KMS-11 (cell line): ENCODE results near the gene TMEM30B.

ENCODE experiments used
- H2AFZ ChIP-seq: fragments of 200-600 bp; sonication (generic); 2 replicates; pipeline ENCODE4 v1.6.1; 2016; ENCODE audit warnings: antibody characterized with exemption, mixed run types, low read depth
- H3K27ac ChIP-seq: fragments of 200-600 bp; sonication (generic); 2 replicates; pipeline ENCODE4 v1.6.1; 2016; ENCODE audit warnings: mild to moderate bottlenecking, mixed run types
- H3K27me3 ChIP-seq: fragments of 200-600 bp; sonication (generic); 2 replicates; pipeline ENCODE4 v1.6.1; 2017; ENCODE audit warnings: mild to moderate bottlenecking, low read depth, mixed run types, moderate library complexity; ENCODE audit not compliant: insufficient read depth
- H3K36me3 ChIP-seq: fragments of 200-600 bp; sonication (generic); 2 replicates; pipeline ENCODE4 v1.6.1; 2017; ENCODE audit warnings: mild to moderate bottlenecking, mixed run types; ENCODE audit not compliant: insufficient read depth
- H3K4me1 ChIP-seq: fragments of 200-600 bp; sonication (generic); 2 replicates; pipeline ENCODE4 v1.6.1; 2016; ENCODE audit warnings: mild to moderate bottlenecking, low read depth, mixed run types; ENCODE audit not compliant: poor library complexity, severe bottlenecking
- H3K4me2 ChIP-seq: fragments of 200-600 bp; sonication (generic); 2 replicates; pipeline ENCODE4 v1.7.0; 2016; ENCODE audit warnings: mild to moderate bottlenecking, mixed run types
- H3K4me3 ChIP-seq: fragments of 200-600 bp; sonication (generic); IDR thresholded peaks from 2 replicates; pipeline ENCODE4 v1.6.1; 2017; ENCODE audit warnings: low read depth, low read length, mixed read lengths; ENCODE audit not compliant: insufficient read depth
- H3K79me2 ChIP-seq: fragments of 200-600 bp; sonication (generic); 2 replicates; pipeline ENCODE4 v1.6.1; 2016; ENCODE audit warnings: low read depth, mixed run types; ENCODE audit not compliant: insufficient read depth
- H3K9ac ChIP-seq: fragments of 200-600 bp; sonication (generic); 2 replicates; pipeline ENCODE4 v1.6.1; 2016; ENCODE audit warnings: mild to moderate bottlenecking, mixed run types
- H4K20me1 ChIP-seq: fragments of 200-600 bp; sonication (generic); 2 replicates; pipeline ENCODE4 v1.6.1; 2016; ENCODE audit warnings: mild to moderate bottlenecking, mixed run types; ENCODE audit not compliant: insufficient read depth
- CTCF ChIP-seq: fragments of 200-600 bp; sonication (generic); conservative IDR thresholded peaks from 2 replicates; pipeline ENCODE4 v1.6.1; 2017; ENCODE audit warnings: low read depth, mild to moderate bottlenecking, antibody characterized with exemption, low read length, moderate library complexity, mixed read lengths

Gene TMEM30B

DNA sequence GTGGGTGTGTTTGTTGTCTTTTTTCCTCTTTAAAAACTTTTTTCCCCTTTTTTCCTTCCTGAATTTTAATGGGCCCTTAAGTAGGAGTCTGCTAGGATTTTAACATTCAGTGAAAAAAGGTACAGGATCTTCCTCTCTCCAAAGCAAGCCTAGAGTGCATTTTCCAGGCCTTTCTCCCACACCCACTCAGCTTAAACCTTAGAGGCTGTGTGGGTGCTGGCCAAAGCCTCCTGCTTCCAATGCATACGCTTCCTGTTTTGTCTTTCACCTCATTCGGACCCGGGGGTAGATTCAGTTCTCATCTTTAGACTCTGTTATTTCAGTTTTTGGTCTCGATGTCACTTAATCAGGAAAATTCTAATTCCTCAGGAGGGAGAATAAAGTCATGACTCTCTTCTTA is 51.2 kb downstream of the TMEM30B start:
- Histone ChIP-seq H3K27ac (no peak overlapping the region), H3K27me3 (no peaks in the 10 kb centered on the region), H3K36me3 (no peaks in the 10 kb centered on the region), H2AFZ (no peak overlapping the region), H3K79me2 (no peaks in the 10 kb centered on the region), H3K9ac (no peak overlapping the region), H3K4me3 (no peak overlapping the region), H4K20me1 (no peaks in the 10 kb centered on the region), H3K4me1 (no peaks in the 10 kb centered on the region), H3K4me2 (no peak overlapping the region)
- TF ChIP-seq CTCF: no peak

GRCh38 chr14:61229475-61229888 is 51.7 kb downstream of the TMEM30B start:
- no peaks in the 10 kb centered on the region for H3K4me1 ChIP-seq
- H4K20me1 ChIP-seq: no peaks in the 10 kb centered on the region
- no peak overlapping the region for H3K9ac ChIP-seq
- H3K4me3 ChIP-seq: no peak overlapping the region
- no peak overlapping the region for H3K4me2 ChIP-seq
- no peaks in the 10 kb centered on the region for H3K79me2 ChIP-seq
- no peaks in the 10 kb centered on the region for H3K36me3 ChIP-seq
- H2AFZ ChIP-seq: no peak overlapping the region
- no peak overlapping the region for H3K27ac ChIP-seq
- H3K27me3 ChIP-seq: no peaks in the 10 kb centered on the region
- TF ChIP-seq CTCF: no peak

GRCh38 chr14:61227884-61228591 is 53.1 kb downstream of the TMEM30B start:
- no peak overlapping the region for H2AFZ ChIP-seq
- H3K27ac ChIP-seq: no peak overlapping the region
- H3K79me2 ChIP-seq: no peaks in the 10 kb centered on the region
- H3K4me3 ChIP-seq: no peak overlapping the region
- no peaks in the 10 kb centered on the region for H3K4me1 ChIP-seq
- no peaks in the 10 kb centered on the region for H4K20me1 ChIP-seq
- H3K9ac ChIP-seq: no peak overlapping the region
- H3K36me3 ChIP-seq: no peaks in the 10 kb centered on the region
- H3K27me3 ChIP-seq: no peaks in the 10 kb centered on the region
- no peak overlapping the region for H3K4me2 ChIP-seq
- no peak for TF ChIP-seq CTCF
